ENCODE data around the gene ALPK3. TPM values are rescaled to one million over a fixed set of nuclear protein-coding genes. Genes with fewer than 3 reads are reported as not detected.

ALPK3 gene
- total and polyA plus RNA-seq, 10 of the 15 experiments (the other 5 are each of a cell fraction or from before 2014, with no cell fraction given): under 0.01 to 0.05 (median 0.02) TPM; not detected in 6

DNA sequence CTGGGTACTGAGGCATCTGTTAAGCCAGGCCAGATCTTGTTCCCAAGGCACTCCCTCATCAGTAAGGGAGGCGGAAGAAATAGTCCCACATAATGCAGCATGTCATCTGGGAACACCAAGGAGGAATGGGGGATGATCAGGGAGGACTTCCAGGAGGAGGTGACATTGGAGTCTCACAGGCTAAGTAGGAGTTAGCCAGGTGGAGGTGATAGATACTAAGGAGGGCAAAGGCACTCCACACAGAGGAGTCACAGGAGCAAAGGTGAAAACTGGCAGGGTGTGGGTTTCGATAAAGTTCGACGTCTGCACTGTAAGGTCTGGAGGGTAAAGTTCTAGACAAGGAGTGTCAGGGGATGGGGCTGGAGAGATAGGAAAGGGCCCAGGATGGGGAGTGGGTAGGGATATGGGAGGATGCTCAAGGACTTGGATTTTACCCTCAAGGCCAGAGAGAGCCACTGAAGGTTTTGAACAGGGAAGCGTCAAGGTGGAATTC, 73.6 kb downstream of the ALPK3 start:
- ATAC-seq: no peak
- POLR2A ChIA-PET: no interaction called here
- SMC1A ChIA-PET (ENCODE audit: uncharacterized antibody, unreplicated experiment): interaction anchor here (1.2 kb wide), 1 partner anchor 13 kb away, joined by 3 read pairs; no protein-coding TSS in a partner anchor
- Histone ChIP-seq H3K79me2 (ENCODE audit: control insufficient read depth, insufficient read depth, low read length) (no peaks in the 10 kb centered on the region), H4K20me1 (ENCODE audit: control insufficient read depth, insufficient read depth) (no peaks in the 10 kb centered on the region), H3K27me3 (replicated peaks in 1 of 2; ENCODE audit: control insufficient read depth in 2 of 2, insufficient read depth in 2 of 2, low read length in 1 of 2) (no peaks in the 10 kb centered on the region; a peak in 1 of 4 replicates), H3K36me3 (ENCODE audit: control insufficient read depth in 2 of 2, insufficient read depth in 2 of 2, low read length in 1 of 2) (no peaks in the 10 kb centered on the region), H3K4me1 (ENCODE audit: control insufficient read depth, insufficient read depth, low read length) (peaks cover 3% of the 10 kb centered on the region; the same call in 1 of the 2 replicates), H3K4me2 (ENCODE audit: control insufficient read depth, insufficient read depth) (no peak overlapping the region), H3K9ac (ENCODE audit: control insufficient read depth, insufficient read depth, low read length) (no peak overlapping the region), H2AFZ (ENCODE audit: control insufficient read depth, low read depth, low read length) (no peak overlapping the region), H3K9me3 (replicated peaks; ENCODE audit: control insufficient read depth, insufficient read depth, low read length) (no peaks in the 10 kb centered on the region), H3K4me3 (no peak overlapping the region), H3K27ac (ENCODE audit: control insufficient read depth, insufficient read depth) (no peak overlapping the region)
- 76% methylated on average over 5 of the region's 5 CpGs for WGBS (ENCODE audit: insufficient coverage, insufficient replicate concordance, low lambda C conversion rate, missing lambda C conversion rate)
- RAD21 ChIA-PET (ENCODE audit: unreplicated experiment): no interaction called here
- DNase-seq (ENCODE audit: low read depth, low spot score): no peak
- in situ Hi-C loops (cut with MboI) (no loop called here), intact Hi-C loops (cut with micrococcal nuclease; ENCODE audit: unreplicated experiment) (no loop called here)
- no peak for FAIRE-seq
- CTCF ChIA-PET: no interaction called here
- TF ChIP-seq, protein P1, sequence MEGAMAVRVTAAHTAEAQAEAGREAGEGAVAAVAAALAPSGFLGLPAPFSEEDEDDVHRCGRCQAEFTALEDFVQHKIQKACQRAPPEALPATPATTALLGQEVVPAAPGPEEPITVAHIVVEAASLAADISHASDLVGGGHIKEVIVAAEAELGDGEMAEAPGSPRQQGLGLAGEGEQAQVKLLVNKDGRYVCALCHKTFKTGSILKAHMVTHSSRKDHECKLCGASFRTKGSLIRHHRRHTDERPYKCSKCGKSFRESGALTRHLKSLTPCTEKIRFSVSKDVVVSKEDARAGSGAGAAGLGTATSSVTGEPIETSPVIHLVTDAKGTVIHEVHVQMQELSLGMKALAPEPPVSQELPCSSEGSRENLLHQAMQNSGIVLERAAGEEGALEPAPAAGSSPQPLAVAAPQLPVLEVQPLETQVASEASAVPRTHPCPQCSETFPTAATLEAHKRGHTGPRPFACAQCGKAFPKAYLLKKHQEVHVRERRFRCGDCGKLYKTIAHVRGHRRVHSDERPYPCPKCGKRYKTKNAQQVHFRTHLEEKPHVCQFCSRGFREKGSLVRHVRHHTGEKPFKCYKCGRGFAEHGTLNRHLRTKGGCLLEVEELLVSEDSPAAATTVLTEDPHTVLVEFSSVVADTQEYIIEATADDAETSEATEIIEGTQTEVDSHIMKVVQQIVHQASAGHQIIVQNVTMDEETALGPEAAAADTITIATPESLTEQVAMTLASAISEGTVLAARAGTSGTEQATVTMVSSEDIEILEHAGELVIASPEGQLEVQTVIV (IDR thresholded peaks at IDR 0.05; ENCODE audit: borderline replicate concordance, partially characterized antibody): no peak
- TF ChIP-seq NR2C1 (IDR thresholded peaks at IDR 0.05): no peak
- TF ChIP-seq MYC (IDR thresholded peaks at IDR 0.05; ENCODE audit: insufficient read depth, insufficient read length, insufficient replicate concordance, low read length, severe bottlenecking): no peak
- TF ChIP-seq, protein P2, sequence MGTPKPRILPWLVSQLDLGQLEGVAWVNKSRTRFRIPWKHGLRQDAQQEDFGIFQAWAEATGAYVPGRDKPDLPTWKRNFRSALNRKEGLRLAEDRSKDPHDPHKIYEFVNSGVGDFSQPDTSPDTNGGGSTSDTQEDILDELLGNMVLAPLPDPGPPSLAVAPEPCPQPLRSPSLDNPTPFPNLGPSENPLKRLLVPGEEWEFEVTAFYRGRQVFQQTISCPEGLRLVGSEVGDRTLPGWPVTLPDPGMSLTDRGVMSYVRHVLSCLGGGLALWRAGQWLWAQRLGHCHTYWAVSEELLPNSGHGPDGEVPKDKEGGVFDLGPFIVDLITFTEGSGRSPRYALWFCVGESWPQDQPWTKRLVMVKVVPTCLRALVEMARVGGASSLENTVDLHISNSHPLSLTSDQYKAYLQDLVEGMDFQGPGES (IDR thresholded peaks at IDR 0.05): no peak
- no peak for TF ChIP-seq STAT3 (IDR thresholded peaks at IDR 0.05; ENCODE audit: low read depth, low read length)
- TF ChIP-seq MTA2 (IDR thresholded peaks at IDR 0.05; ENCODE audit: low read depth): no peak
- BruUV-seq (replicated peaks): no TSS peak

Data from GM12878 (cell line).